HL-60/S4 (cell line): Measurements from ENCODE around the gene FAM240B.

Experiments
- in situ Hi-C: fragments of 300-500 bp; cut with MboI; formaldehyde crosslinking; loops from 2 replicates; pipeline ENCODE4 v1.14.3; 2022; ENCODE audit warnings: low sequenced_read_pairs

The FAM240B gene

GRCh38 chr9:38705917-38706316, 14.0 kb downstream of the FAM240B start:
- in situ Hi-C loops: no loop called here

GRCh38 chr9:38700695-38701094, 19.2 kb downstream of the FAM240B start:
- in situ Hi-C loops: no loop called here

GRCh38 chr9:38699337-38699736, 20.6 kb downstream of the FAM240B start:
- in situ Hi-C loops: loop anchor here (10.0 to 25.0 kb wide), 2 partner anchors 65 to 287 kb away; partner anchors contain the start of gene IGFBPL1

GRCh38 chr9:38697776-38698300, 22.1 kb downstream of the FAM240B start:
- in situ Hi-C loops: loop anchor here (10.0 to 25.0 kb wide), 2 partner anchors 63 to 286 kb away; partner anchors contain the start of gene IGFBPL1

- in situ Hi-C loops: loop anchor here (10.0 to 25.0 kb wide), 2 partner anchors 62 to 285 kb away; partner anchors contain the start of gene IGFBPL1
These were observed 22.9 kb downstream of the FAM240B start for GRCh38 chr9:38696999-38697398.

- in situ Hi-C loops: loop anchor here (10.0 to 25.0 kb wide), 2 partner anchors 60 to 282 kb away; partner anchors contain the start of gene IGFBPL1
These were observed 25.3 kb downstream of the FAM240B start for GRCh38 chr9:38694676-38695075.

GRCh38 chr9:38692707-38693106, 27.2 kb downstream of the FAM240B start:
- in situ Hi-C loops: loop anchor here (10.0 to 25.0 kb wide), 2 partner anchors 58 to 280 kb away; partner anchors contain the start of gene IGFBPL1

- in situ Hi-C loops: loop anchor here (10.0 to 25.0 kb wide), 2 partner anchors 56 to 278 kb away; partner anchors contain the start of gene IGFBPL1
These were observed 29.4 kb downstream of the FAM240B start for GRCh38 chr9:38690574-38690973.

- in situ Hi-C loops: loop anchor here (10.0 to 25.0 kb wide), 2 partner anchors 55 to 277 kb away; partner anchors contain the start of gene IGFBPL1
These were observed 30.3 kb downstream of the FAM240B start for GRCh38 chr9:38689678-38690077.

GRCh38 chr9:38687992-38688391, 31.9 kb downstream of the FAM240B start:
- in situ Hi-C loops: loop anchor here (25.0 kb wide), 1 partner anchor 276 kb away; the partner anchor contains the start of gene IGFBPL1

GRCh38 chr9:38687389-38687842, 32.5 kb downstream of the FAM240B start:
- in situ Hi-C loops: loop anchor here (25.0 kb wide), 1 partner anchor 275 kb away; the partner anchor contains the start of gene IGFBPL1

GRCh38 chr9:38686933-38687332, 33.0 kb downstream of the FAM240B start:
- in situ Hi-C loops: loop anchor here (25.0 kb wide), 1 partner anchor 275 kb away; the partner anchor contains the start of gene IGFBPL1

GRCh38 chr9:38685535-38685934, 34.4 kb downstream of the FAM240B start:
- in situ Hi-C loops: loop anchor here (25.0 kb wide), 1 partner anchor 273 kb away; the partner anchor contains the start of gene IGFBPL1

GRCh38 chr9:38683336-38683735, 36.6 kb downstream of the FAM240B start:
- in situ Hi-C loops: loop anchor here (25.0 kb wide), 1 partner anchor 271 kb away; the partner anchor contains the start of gene IGFBPL1

GRCh38 chr9:38682713-38683112, 37.2 kb downstream of the FAM240B start:
- in situ Hi-C loops: loop anchor here (25.0 kb wide), 1 partner anchor 270 kb away; the partner anchor contains the start of gene IGFBPL1

GRCh38 chr9:38681747-38682227, 38.1 kb downstream of the FAM240B start:
- in situ Hi-C loops: loop anchor here (25.0 kb wide), 1 partner anchor 269 kb away; the partner anchor contains the start of gene IGFBPL1

- in situ Hi-C loops: loop anchor here (25.0 kb wide), 1 partner anchor 269 kb away; the partner anchor contains the start of gene IGFBPL1
These were observed 39.0 kb downstream of the FAM240B start for GRCh38 chr9:38680837-38681445.

- in situ Hi-C loops: loop anchor here (25.0 kb wide), 1 partner anchor 265 kb away; the partner anchor contains the start of gene IGFBPL1
These were observed 42.2 kb downstream of the FAM240B start for GRCh38 chr9:38677660-38678303.

- in situ Hi-C loops: loop anchor here (25.0 kb wide), 1 partner anchor 264 kb away; the partner anchor contains the start of gene IGFBPL1
These were observed 44.1 kb downstream of the FAM240B start for GRCh38 chr9:38675831-38676230.

GRCh38 chr9:38675211-38675610, 44.7 kb downstream of the FAM240B start:
- in situ Hi-C loops: loop anchor here (25.0 kb wide), 1 partner anchor 263 kb away; the partner anchor contains the start of gene IGFBPL1
